Karpas-422 (cell line): Measurements from ENCODE around the gene NAV2. TPM values are rescaled to one million over a fixed set of nuclear protein-coding genes. Genes with fewer than 3 reads are reported as not detected.

Experiments used
- DNase-seq: peaks from one replicate; pipeline ENCODE4 v3.0.0-alpha.2; 2015
- H2AFZ ChIP-seq: fragments of 200-600 bp; sonication (generic); 2 replicates; pipeline ENCODE4 v1.6.1; 2014; ENCODE audit warnings: antibody characterized with exemption, low read length, mixed read lengths
- H3K27ac ChIP-seq: fragments of 200-600 bp; sonication (generic); 2 replicates; pipeline ENCODE4 v1.5.1; 2014; ENCODE audit warnings: mild to moderate bottlenecking, low read length, moderate library complexity
- H3K27me3 ChIP-seq: fragments of 200-600 bp; sonication (generic); 2 replicates; pipeline ENCODE4 v1.6.1; 2014; ENCODE audit warnings: low read length, mixed read lengths
- H3K36me3 ChIP-seq: fragments of 200-600 bp; sonication (generic); 2 replicates; pipeline ENCODE4 v1.6.1; 2014; ENCODE audit warnings: low read length, mixed read lengths; ENCODE audit not compliant: insufficient read depth
- H3K4me1 ChIP-seq: fragments of 200-600 bp; sonication (generic); 2 replicates; pipeline ENCODE4 v1.6.1; 2014; ENCODE audit warnings: mild to moderate bottlenecking, low read length, mixed read lengths
- H3K4me2 ChIP-seq: fragments of 200-600 bp; sonication (generic); 2 replicates; pipeline ENCODE4 v1.6.1; 2014; ENCODE audit warnings: low read length, low read depth, mild to moderate bottlenecking; ENCODE audit not compliant: poor library complexity, severe bottlenecking
- H3K4me3 ChIP-seq: fragments of 200-600 bp; sonication (generic); 2 replicates; pipeline ENCODE4 v1.5.1; 2014; ENCODE audit warnings: mild to moderate bottlenecking, antibody characterized with exemption, low read length, mixed read lengths
- H3K79me2 ChIP-seq: fragments of 200-600 bp; sonication (generic); 2 replicates; pipeline ENCODE4 v1.6.1; 2014; ENCODE audit warnings: mild to moderate bottlenecking, low read length, mixed read lengths
- H3K9ac ChIP-seq: fragments of 200-600 bp; sonication (generic); 2 replicates; pipeline ENCODE4 v1.6.0; 2014; ENCODE audit warnings: low read length
- H3K9me2 ChIP-seq: fragments of 200-600 bp; sonication (generic), shearing (Covaris generic); replicated peaks from 2 replicates; pipeline ENCODE4 v1.6.0; 2014; ENCODE audit warnings: mild to moderate bottlenecking, low read length, moderate library complexity; ENCODE audit not compliant: insufficient read depth
- H3K9me3 ChIP-seq: fragments of 300-700, 200-600 bp; sonication (generic); 2 replicates; pipeline ENCODE4 v1.6.1; 2014; ENCODE audit warnings: low read length, mixed read lengths
- H4K20me1 ChIP-seq: fragments of 200-600 bp; sonication (generic); 2 replicates; pipeline ENCODE4 v1.6.1; 2014; ENCODE audit warnings: mild to moderate bottlenecking, antibody characterized with exemption, low read length, low read depth; ENCODE audit not compliant: insufficient read depth
- total RNA-seq: library from RNA; depleted of rRNA; stranded (reverse); fragments of >200 nt; shearing (Covaris generic); gene quantifications from 2 replicates; pipeline ENCODE4 v1.2.3, GENCODE V29; 2014; ENCODE audit warnings: low replicate concordance

NAV2 gene
- total RNA-seq, 1 experiment from 2014 or later = not detected

- Histone ChIP-seq H4K20me1 (no peaks in the 10 kb centered on the region), H3K9me2 (no peaks in the 10 kb centered on the region), H3K27me3 (no peaks in the 10 kb centered on the region), H2AFZ (no peak overlapping the region), H3K36me3 (no peaks in the 10 kb centered on the region), H3K9ac (no peak overlapping the region), H3K4me1 (peaks cover 11% of the 10 kb centered on the region), H3K4me3 (no peak overlapping the region), H3K27ac (no peak overlapping the region), H3K9me3 (no peaks in the 10 kb centered on the region), H3K4me2 (no peak overlapping the region), H3K79me2 (no peaks in the 10 kb centered on the region)
- DNase-seq = no peak
Observed at GRCh38 chr11:19936461-19936860, 223.8 kb downstream of the NAV2 start.

- Histone ChIP-seq H3K27me3 (no peaks in the 10 kb centered on the region), H3K4me1 (peaks cover 11% of the 10 kb centered on the region), H3K79me2 (no peaks in the 10 kb centered on the region), H3K4me2 (no peak overlapping the region), H3K9me3 (no peaks in the 10 kb centered on the region), H3K36me3 (no peaks in the 10 kb centered on the region), H3K4me3 (no peak overlapping the region), H3K9me2 (no peaks in the 10 kb centered on the region), H4K20me1 (no peaks in the 10 kb centered on the region), H3K9ac (no peak overlapping the region), H2AFZ (no peak overlapping the region), H3K27ac (no peak overlapping the region)
- DNase-seq = peak; percentile 79
Observed at GRCh38 chr11:19938169-19938856, 225.7 kb downstream of the NAV2 start.

- Histone ChIP-seq H3K79me2 (no peaks in the 10 kb centered on the region), H4K20me1 (no peaks in the 10 kb centered on the region), H3K27ac (no peak overlapping the region), H3K4me3 (no peak overlapping the region), H3K9me3 (no peaks in the 10 kb centered on the region), H3K9ac (no peak overlapping the region), H3K27me3 (no peaks in the 10 kb centered on the region), H3K36me3 (no peaks in the 10 kb centered on the region), H3K4me2 (no peak overlapping the region), H2AFZ (no peak overlapping the region), H3K9me2 (no peaks in the 10 kb centered on the region), H3K4me1 (peaks cover 11% of the 10 kb centered on the region)
- no peak for DNase-seq
Observed at GRCh38 chr11:19938866-19939265, 226.2 kb downstream of the NAV2 start.

GRCh38 chr11:19939415-19939929 lies 226.8 kb downstream of the NAV2 start:
- H3K27me3 ChIP-seq = no peaks in the 10 kb centered on the region
- no peak overlapping the region for H3K27ac ChIP-seq
- peaks cover 11% of the 10 kb centered on the region for H3K4me1 ChIP-seq
- no peak overlapping the region for H3K9ac ChIP-seq
- no peaks in the 10 kb centered on the region for H4K20me1 ChIP-seq
- no peaks in the 10 kb centered on the region for H3K9me3 ChIP-seq
- H3K36me3 ChIP-seq = no peaks in the 10 kb centered on the region
- no peak overlapping the region for H3K4me2 ChIP-seq
- no peaks in the 10 kb centered on the region for H3K79me2 ChIP-seq
- no peak overlapping the region for H3K4me3 ChIP-seq
- no peak for DNase-seq
- no peaks in the 10 kb centered on the region for H3K9me2 ChIP-seq
- H2AFZ ChIP-seq = no peak overlapping the region

GRCh38 chr11:19940831-19941230 lies 228.2 kb downstream of the NAV2 start:
- H3K4me3 ChIP-seq = no peak overlapping the region
- peaks cover 11% of the 10 kb centered on the region for H3K4me1 ChIP-seq
- H3K4me2 ChIP-seq = no peak overlapping the region
- no peak overlapping the region for H2AFZ ChIP-seq
- H3K79me2 ChIP-seq = no peaks in the 10 kb centered on the region
- no peaks in the 10 kb centered on the region for H4K20me1 ChIP-seq
- no peaks in the 10 kb centered on the region for H3K9me2 ChIP-seq
- no peak for DNase-seq
- no peaks in the 10 kb centered on the region for H3K9me3 ChIP-seq
- H3K36me3 ChIP-seq = no peaks in the 10 kb centered on the region
- H3K27me3 ChIP-seq = no peaks in the 10 kb centered on the region
- no peak overlapping the region for H3K9ac ChIP-seq
- H3K27ac ChIP-seq = no peak overlapping the region

GRCh38 chr11:19946681-19947080 lies 234.0 kb downstream of the NAV2 start:
- peaks cover 2% of the 10 kb centered on the region; the same call in 1 of the 2 replicates for H3K4me1 ChIP-seq
- no peaks in the 10 kb centered on the region for H3K9me3 ChIP-seq
- no peaks in the 10 kb centered on the region for H3K79me2 ChIP-seq
- H3K9me2 ChIP-seq = no peaks in the 10 kb centered on the region
- H3K4me2 ChIP-seq = no peak overlapping the region
- no peak for DNase-seq
- no peak overlapping the region for H3K27ac ChIP-seq
- H3K9ac ChIP-seq = no peak overlapping the region
- no peak overlapping the region for H3K4me3 ChIP-seq
- H2AFZ ChIP-seq = no peak overlapping the region
- no peaks in the 10 kb centered on the region for H4K20me1 ChIP-seq
- no peaks in the 10 kb centered on the region for H3K36me3 ChIP-seq
- no peaks in the 10 kb centered on the region for H3K27me3 ChIP-seq

- H3K36me3 ChIP-seq = no peaks in the 10 kb centered on the region
- H3K9ac ChIP-seq = no peak overlapping the region
- H4K20me1 ChIP-seq = no peaks in the 10 kb centered on the region
- no peak overlapping the region for H3K27ac ChIP-seq
- H3K27me3 ChIP-seq = no peaks in the 10 kb centered on the region
- no peak for DNase-seq
- H3K79me2 ChIP-seq = no peaks in the 10 kb centered on the region
- no peaks in the 10 kb centered on the region for H3K9me3 ChIP-seq
- H3K4me1 ChIP-seq = peaks cover 5% of the 10 kb centered on the region; the same call in 1 of the 2 replicates
- H3K9me2 ChIP-seq = no peaks in the 10 kb centered on the region
- no peak overlapping the region for H3K4me3 ChIP-seq
- no peak overlapping the region for H3K4me2 ChIP-seq
- H2AFZ ChIP-seq = no peak overlapping the region
Observed at GRCh38 chr11:19947537-19948114, 235.0 kb downstream of the NAV2 start.

- Histone ChIP-seq H3K9me2 (no peaks in the 10 kb centered on the region), H3K9ac (no peak overlapping the region), H2AFZ (no peak overlapping the region), H3K27me3 (no peaks in the 10 kb centered on the region), H3K27ac (no peak overlapping the region), H3K79me2 (no peaks in the 10 kb centered on the region), H4K20me1 (no peaks in the 10 kb centered on the region), H3K36me3 (no peaks in the 10 kb centered on the region), H3K4me3 (no peak overlapping the region), H3K9me3 (no peaks in the 10 kb centered on the region), H3K4me2 (no peak overlapping the region), H3K4me1 (peaks cover 5% of the 10 kb centered on the region; the same call in 1 of the 2 replicates)
- no peak for DNase-seq
Observed at GRCh38 chr11:19949606-19950005, 237.0 kb downstream of the NAV2 start.
